AG09309 (cell line): ENCODE data around the gene DHRSX.

Experiments
- DNase-seq: peaks from one replicate; pipeline ENCODE4 v3.0.0-alpha.2; 2010; ENCODE audit warnings: low read depth
- H3K4me3 ChIP-seq: 2 replicates; pipeline ENCODE4 v1.5.1; 2011; ENCODE audit warnings: mild to moderate bottlenecking, low read depth, low read length, moderate library complexity; ENCODE audit not compliant: control insufficient read depth
- TF ChIP-seq, protein P1 (sequence below): IDR thresholded peaks from 2 replicates; pipeline ENCODE4 v1.5.1; 2011; ENCODE audit warnings: mild to moderate bottlenecking, low read depth, low read length, inconsistent platforms; ENCODE audit not compliant: insufficient read depth, control insufficient read depth; ENCODE audit errors: missing control alignments

DHRSX gene

GRCh38 chrX:2517055-2517454, 16.3 kb upstream of the DHRSX start:
- TF ChIP-seq, protein P1, sequence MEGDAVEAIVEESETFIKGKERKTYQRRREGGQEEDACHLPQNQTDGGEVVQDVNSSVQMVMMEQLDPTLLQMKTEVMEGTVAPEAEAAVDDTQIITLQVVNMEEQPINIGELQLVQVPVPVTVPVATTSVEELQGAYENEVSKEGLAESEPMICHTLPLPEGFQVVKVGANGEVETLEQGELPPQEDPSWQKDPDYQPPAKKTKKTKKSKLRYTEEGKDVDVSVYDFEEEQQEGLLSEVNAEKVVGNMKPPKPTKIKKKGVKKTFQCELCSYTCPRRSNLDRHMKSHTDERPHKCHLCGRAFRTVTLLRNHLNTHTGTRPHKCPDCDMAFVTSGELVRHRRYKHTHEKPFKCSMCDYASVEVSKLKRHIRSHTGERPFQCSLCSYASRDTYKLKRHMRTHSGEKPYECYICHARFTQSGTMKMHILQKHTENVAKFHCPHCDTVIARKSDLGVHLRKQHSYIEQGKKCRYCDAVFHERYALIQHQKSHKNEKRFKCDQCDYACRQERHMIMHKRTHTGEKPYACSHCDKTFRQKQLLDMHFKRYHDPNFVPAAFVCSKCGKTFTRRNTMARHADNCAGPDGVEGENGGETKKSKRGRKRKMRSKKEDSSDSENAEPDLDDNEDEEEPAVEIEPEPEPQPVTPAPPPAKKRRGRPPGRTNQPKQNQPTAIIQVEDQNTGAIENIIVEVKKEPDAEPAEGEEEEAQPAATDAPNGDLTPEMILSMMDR, result no peak
- DNase-seq, result no peak
- no peak overlapping the region for H3K4me3 ChIP-seq

- no peak for DNase-seq
- no peak overlapping the region for H3K4me3 ChIP-seq
- TF ChIP-seq, protein P1, result no peak
These were observed 15.8 kb upstream of the DHRSX start for GRCh38 chrX:2516623-2517022.

GRCh38 chrX:2514131-2514530, 13.4 kb upstream of the DHRSX start:
- no peak overlapping the region for H3K4me3 ChIP-seq
- TF ChIP-seq, protein P1, result no peak
- DNase-seq, result no peak

- TF ChIP-seq, protein P1, result no peak
- no peak overlapping the region for H3K4me3 ChIP-seq
- no peak for DNase-seq
These were observed 12.4 kb upstream of the DHRSX start for GRCh38 chrX:2513121-2513664.

- TF ChIP-seq, protein P1, result no peak
- DNase-seq, result no peak
- H3K4me3 ChIP-seq, result no peak overlapping the region
These were observed 11.7 kb upstream of the DHRSX start for GRCh38 chrX:2512501-2512900.

GRCh38 chrX:2511326-2511725, 10.6 kb upstream of the DHRSX start:
- DNase-seq, result no peak
- no peak overlapping the region for H3K4me3 ChIP-seq
- TF ChIP-seq, protein P1, result no peak
